Small intestine (tissue), 7 donors: ENCODE data around the gene MIB1. TPM values are rescaled to one million over a fixed set of nuclear protein-coding genes. Genes with fewer than 3 reads are reported as not detected.

Experiments used
- DNase-seq, 2 donors: peaks; one replicate each; pipeline versions ENCODE4 v3.0.0 to v3.0.0-alpha.2; 2013
- FAIRE-seq: peaks from 2 replicates; lab custom pipeline; 2012; peaks lifted over from hg19 to GRCh38; lab: Jason Lieb, UNC
- H3K27ac ChIP-seq, 3 donors: one replicate each; pipeline ENCODE4 v1.5.1; 2013; ENCODE audit warnings: low read length in 2 of 3, mild to moderate bottlenecking in 2 of 3, control low read depth in 1 of 3, inconsistent platforms in 1 of 3, low read depth in 1 of 3, moderate library complexity in 1 of 3
- H3K27me3 ChIP-seq, 3 donors: one replicate each; pipeline ENCODE4 v1.6.1; 2013; ENCODE audit warnings: low read length in 3 of 3, inconsistent platforms in 1 of 3; ENCODE audit not compliant: control insufficient read depth in 3 of 3, insufficient read depth in 3 of 3
- H3K36me3 ChIP-seq, 3 donors: one replicate each; pipeline ENCODE4 v1.6.1; 2013; ENCODE audit warnings: low read length in 3 of 3, inconsistent platforms in 1 of 3, low read depth in 1 of 3, mild to moderate bottlenecking in 1 of 3, moderate library complexity in 1 of 3; ENCODE audit not compliant: control insufficient read depth in 3 of 3, insufficient read depth in 2 of 3
- H3K4me1 ChIP-seq, 3 donors: one replicate each; pipeline ENCODE4 v1.6.1; 2013; ENCODE audit warnings: low read length in 2 of 3, inconsistent platforms in 1 of 3, low read depth in 1 of 3, mild to moderate bottlenecking in 1 of 3, moderate library complexity in 1 of 3; ENCODE audit not compliant: control insufficient read depth in 3 of 3, insufficient read depth in 2 of 3
- H3K4me3 ChIP-seq, 3 donors: one replicate each; pipeline ENCODE4 v1.5.1; 2013; ENCODE audit warnings: low read length in 3 of 3, control low read depth in 1 of 3, inconsistent platforms in 1 of 3, low read depth in 1 of 3, mild to moderate bottlenecking in 1 of 3, moderate library complexity in 1 of 3
- H3K9me3 ChIP-seq, 2 donors: one replicate each; pipeline ENCODE4 v1.6.1; 2013; ENCODE audit warnings: low read depth in 1 of 2, low read length in 1 of 2; ENCODE audit not compliant: control insufficient read depth in 2 of 2, insufficient read depth in 1 of 2
- WGBS, 3 donors: extraction: QIAGEN DNeasy Blood & Tissue Kit; methylation state at CpG; one replicate each; pipeline ENCODE4 v1.1.7; 2013; 5-methylcytosine and 5-hydroxymethylcytosine counted together
- polyA plus RNA-seq, 4 donors: library from polyadenylated mRNA; stranded (reverse) in 3 of 4; unstranded in 1 of 4; fragments of 200-250 nt in 3 of 4; fragments of 120-200 nt in 1 of 4; gene quantifications; one replicate each; pipeline versions ENCODE4 v1.2.1 to v1.2.3, GENCODE V29; 2013
- donor health status: healthy with polysubstance abuse.
- donor health status: control.
- donor health status: control.
- donor health status: Bipolar disorder and iron deficiency.
- donor health status: healthy.

Gene MIB1
- polyA plus RNA-seq, 4 donors: 3.1 to 23.1 (median 4.3) TPM

GRCh38 chr18:21747764-21748693 is 7.4 kb downstream of the MIB1 start:
- no peak overlapping the region for H3K4me3 ChIP-seq
- DNase-seq (no peak), FAIRE-seq (no peak)
- no peaks in the 10 kb centered on the region for H3K9me3 ChIP-seq
- H3K36me3 ChIP-seq: peaks cover 0 to 5% (median 0%) of the 10 kb centered on the region in 3 donors
- WGBS, 3 donors: 78 to 92% (median 83%) methylated on average over 2 of the region's 2 CpGs
- no peaks in the 10 kb centered on the region for H3K27me3 ChIP-seq
- peaks cover 0 to 4% (median 0%) of the 10 kb centered on the region in 3 donors for H3K4me1 ChIP-seq
- H3K27ac ChIP-seq: no peak overlapping the region

- H3K4me3 ChIP-seq: no peak overlapping the region
- no peaks in the 10 kb centered on the region for H3K27me3 ChIP-seq
- no peak for DNase-seq
- no peaks in the 10 kb centered on the region for H3K36me3 ChIP-seq
- WGBS, 3 donors: 96 to 98% (median 96%) methylated on average over 3 of the region's 3 CpGs
- FAIRE-seq: no peak
- H3K4me1 ChIP-seq: peaks cover 0 to 5% (median 2%) of the 10 kb centered on the region in 3 donors
- no peak overlapping the region for H3K27ac ChIP-seq
- no peaks in the 10 kb centered on the region for H3K9me3 ChIP-seq
Observed at GRCh38 chr18:21757833-21758232, 17.2 kb downstream of the MIB1 start.

GRCh38 chr18:21759836-21760235 is 19.2 kb downstream of the MIB1 start:
- Histone ChIP-seq H3K36me3 (no peaks in the 10 kb centered on the region), H3K4me1 (peaks cover 0 to 4% (median 2%) of the 10 kb centered on the region in 3 donors), H3K4me3 (no peak overlapping the region), H3K27ac (no peak overlapping the region), H3K27me3 (no peaks in the 10 kb centered on the region), H3K9me3 (no peaks in the 10 kb centered on the region)
- DNase-seq (no peak), FAIRE-seq (no peak)
- WGBS, 3 donors: 78 to 95% (median 88%) methylated on average over 2 of the region's 2 CpGs

GRCh38 chr18:21760321-21760720 is 19.7 kb downstream of the MIB1 start:
- no peak for FAIRE-seq
- DNase-seq: no peak
- H3K4me1 ChIP-seq: peaks cover 0 to 1% (median 0%) of the 10 kb centered on the region in 3 donors

GRCh38 chr18:21761471-21762115 is 21.0 kb downstream of the MIB1 start:
- DNase-seq: no peak
- Histone ChIP-seq H3K36me3 (peaks cover 0 to 4% (median 1%) of the 10 kb centered on the region in 3 donors), H3K4me1 (no peaks in the 10 kb centered on the region), H3K27me3 (no peaks in the 10 kb centered on the region), H3K9me3 (no peaks in the 10 kb centered on the region), H3K27ac (no peak overlapping the region), H3K4me3 (no peak overlapping the region)
- no peak for FAIRE-seq
- WGBS, 3 donors: 65 to 83% (median 71%) methylated on average over 6 of the region's 6 CpGs

More at GRCh38 chr18:21760321-21760720, 19.7 kb downstream of the MIB1 start:
- Histone ChIP-seq H3K36me3 (no peaks in the 10 kb centered on the region), H3K27me3 (no peaks in the 10 kb centered on the region), H3K4me3 (no peak overlapping the region), H3K27ac (no peak overlapping the region), H3K9me3 (no peaks in the 10 kb centered on the region)

- Histone ChIP-seq H3K4me3 (no peak overlapping the region), H3K36me3 (peaks cover 3 to 6% (median 5%) of the 10 kb centered on the region in 3 donors), H3K27me3 (no peaks in the 10 kb centered on the region), H3K9me3 (no peaks in the 10 kb centered on the region), H3K4me1 (no peaks in the 10 kb centered on the region), H3K27ac (no peak overlapping the region)
- DNase-seq (no peak), FAIRE-seq (no peak)
Observed at GRCh38 chr18:21762181-21762772, 21.7 kb downstream of the MIB1 start.

GRCh38 chr18:21763846-21764646 is 23.5 kb downstream of the MIB1 start:
- WGBS, 3 donors: 79 to 85% (median 84%) methylated on average over 3 of the region's 3 CpGs
- DNase-seq (no peak), FAIRE-seq (no peak)
- Histone ChIP-seq H3K27ac (no peak overlapping the region), H3K4me3 (no peak overlapping the region), H3K36me3 (peaks cover 3 to 12% (median 7%) of the 10 kb centered on the region in 3 donors), H3K9me3 (no peaks in the 10 kb centered on the region), H3K4me1 (no peaks in the 10 kb centered on the region), H3K27me3 (no peaks in the 10 kb centered on the region)

GRCh38 chr18:21769206-21769605 is 28.6 kb downstream of the MIB1 start:
- no peak overlapping the region for H3K27ac ChIP-seq
- 92 to 97% (median 95%) methylated on average over 4 of the region's 4 CpGs for WGBS, 3 donors
- DNase-seq: no peak

More at GRCh38 chr18:21769206-21769605, 28.6 kb downstream of the MIB1 start:
- FAIRE-seq: no peak
- Histone ChIP-seq H3K36me3 (peaks cover 3 to 22% (median 7%) of the 10 kb centered on the region in 3 donors), H3K4me3 (no peak overlapping the region), H3K9me3 (no peaks in the 10 kb centered on the region), H3K4me1 (no peaks in the 10 kb centered on the region), H3K27me3 (no peaks in the 10 kb centered on the region)
